HG02981 (cell line): Measurements from ENCODE around the gene CAPN10.

Experiments
- ATAC-seq: cut with Tn5 transposase; IDR thresholded peaks from one replicate; pipeline ENCODE4 v1.9.1; 2021; ENCODE audit warnings: mild to moderate bottlenecking, moderate library complexity; ENCODE audit not compliant: unreplicated experiment

The CAPN10 gene

GRCh38 chr2:240636563-240637115, 50.1 kb downstream of the CAPN10 start:
- ATAC-seq = no peak

- no peak for ATAC-seq
Measured at GRCh38 chr2:240637116-240637900, 50.8 kb downstream of the CAPN10 start.

GRCh38 chr2:240637901-240638345, 51.4 kb downstream of the CAPN10 start:
- no peak for ATAC-seq

- ATAC-seq = no peak
Measured at GRCh38 chr2:240638512-240639160, 52.1 kb downstream of the CAPN10 start.

- no peak for ATAC-seq
Measured at GRCh38 chr2:240639566-240639965, 53.0 kb downstream of the CAPN10 start.

GRCh38 chr2:240640939-240641338, 54.4 kb downstream of the CAPN10 start:
- ATAC-seq = no peak

- ATAC-seq = no peak
Measured at GRCh38 chr2:240642061-240642805, 55.7 kb downstream of the CAPN10 start.

- ATAC-seq = no peak
Measured at GRCh38 chr2:240642806-240643092, 56.2 kb downstream of the CAPN10 start.

- ATAC-seq = no peak
Measured at GRCh38 chr2:240643093-240643810, 56.7 kb downstream of the CAPN10 start.

- no peak for ATAC-seq
Measured at GRCh38 chr2:240643811-240644150, 57.2 kb downstream of the CAPN10 start.

GRCh38 chr2:240644171-240644651, 57.7 kb downstream of the CAPN10 start:
- no peak for ATAC-seq

GRCh38 chr2:240644859-240645301, 58.3 kb downstream of the CAPN10 start:
- no peak for ATAC-seq

- ATAC-seq = no peak
Measured at GRCh38 chr2:240645346-240645745, 58.8 kb downstream of the CAPN10 start.

- no peak for ATAC-seq
Measured at GRCh38 chr2:240645801-240646175, 59.3 kb downstream of the CAPN10 start.

- ATAC-seq = no peak
Measured at GRCh38 chr2:240646176-240646899, 59.8 kb downstream of the CAPN10 start.

- no peak for ATAC-seq
Measured at GRCh38 chr2:240646900-240647502, 60.5 kb downstream of the CAPN10 start.

GRCh38 chr2:240647503-240648154, 61.1 kb downstream of the CAPN10 start:
- no peak for ATAC-seq

GRCh38 chr2:240648155-240648649, 61.7 kb downstream of the CAPN10 start:
- ATAC-seq = no peak
